Keratinocyte (primary cell): ENCODE results near the gene ZFYVE19.

Experiments used
- CTCF ChIP-seq, 3 experiments: IDR thresholded peaks in 1 of 3; conservative IDR thresholded peaks in 1 of 3; optimal IDR thresholded peaks in 1 of 3; 2 replicates in 2 of 3; 3 replicates in 1 of 3; pipeline versions ENCODE3 to v1.5.1; 2011; ENCODE audit warnings: low read length in 3 of 3, mild to moderate bottlenecking in 3 of 3, moderate library complexity in 2 of 3, control low read depth in 1 of 3, inconsistent platforms in 1 of 3; ENCODE audit not compliant: insufficient read depth in 2 of 3; ENCODE audit errors: extremely low read depth in 1 of 3
- EZH2 ChIP-seq: IDR thresholded peaks from one replicate; pipeline ENCODE4 v1.6.1; 2012; ENCODE audit warnings: inconsistent platforms, mild to moderate bottlenecking, low read length, moderate library complexity

- TF ChIP-seq CTCF (optimal IDR thresholded peaks at IDR 0.05 in 1 of 3, IDR thresholded peaks at IDR 0.05 in 1 of 3, conservative IDR thresholded peaks at IDR 0.05 in 1 of 3; ENCODE audit: extremely low read depth in 1 of 3, insufficient read depth in 2 of 3, low read length in 3 of 3), result no peak
- no peak for TF ChIP-seq EZH2
Observed at GRCh38 chr15:40831861-40832260, 25.0 kb downstream of the ZFYVE19 start.
